22Rv1 (cell line): Measurements from ENCODE around the gene RAP1GAP.

Experiments
- CTCF ChIP-seq: fragments of 450-650 bp; IDR thresholded peaks from 2 replicates; pipeline ENCODE4 v1.5.1; 2017; ENCODE audit warnings: mild to moderate bottlenecking
- ZFX ChIP-seq: fragments of 450-650 bp; IDR thresholded peaks from 2 replicates; pipeline ENCODE4 v1.6.1; 2017; ENCODE audit warnings: antibody characterized with exemption, borderline replicate concordance

GRCh38 chr1:21599402-21599801 lies 69.8 kb downstream of the RAP1GAP start:
- no peak for TF ChIP-seq CTCF
- no peak for TF ChIP-seq ZFX
